Heart left ventricle (tissue), 16 donors: ENCODE data around the gene EDNRB. TPM values are rescaled to one million over a fixed set of nuclear protein-coding genes. Genes with fewer than 3 reads are reported as not detected.

ENCODE experiments used
- ATAC-seq, 4 donors: fragments of 200-7000 bp; cut with Tn5 transposase; one replicate each; pipeline ENCODE4 v1.9.1; 2020 to 2022; ENCODE audit warnings: moderate library complexity in 4 of 4, mild to moderate bottlenecking in 3 of 4, moderate number of reproducible peaks in 1 of 4
- DNase-seq, 5 donors: peaks; one replicate each; pipeline ENCODE4 v3.0.0-alpha.2; 2020
- H3K27ac ChIP-seq, 12 donors: fragments of 200-600 bp; sonication (generic) in 4 of 12; one replicate each; pipeline versions ENCODE4 v1.5.0 to v1.8.0; 2016 to 2022; ENCODE audit warnings: mild to moderate bottlenecking in 2 of 12
- H3K27me3 ChIP-seq, 9 donors: fragments of 200-600 bp; sonication (generic) in 2 of 9; one replicate each; pipeline versions ENCODE4 v1.5.1 to v1.8.0; 2016 to 2022; ENCODE audit warnings: mild to moderate bottlenecking in 3 of 9
- H3K36me3 ChIP-seq, 9 donors: fragments of 200-600 bp; sonication (generic) in 2 of 9; one replicate each; pipeline versions ENCODE4 v1.5.0 to v1.8.0; 2018 to 2022; ENCODE audit warnings: mild to moderate bottlenecking in 2 of 9
- H3K4me1 ChIP-seq, 12 donors: fragments of 200-600 bp; sonication (generic) in 4 of 12; one replicate each; pipeline versions ENCODE4 v1.5.0 to v1.8.0; 2016 to 2022; ENCODE audit warnings: mild to moderate bottlenecking in 3 of 12
- H3K4me3 ChIP-seq, 12 donors: fragments of 200-600 bp; sonication (generic) in 4 of 12; one replicate each; pipeline versions ENCODE4 v1.5.0 to v1.8.0; 2017 to 2022; ENCODE audit warnings: mild to moderate bottlenecking in 9 of 12, moderate library complexity in 4 of 12
- H3K9me3 ChIP-seq, 12 donors: fragments of 200-600 bp; sonication (generic) in 4 of 12; one replicate each; pipeline versions ENCODE4 v1.5.0 to v1.8.0; 2016 to 2022; ENCODE audit warnings: mild to moderate bottlenecking in 1 of 12
- CTCF ChIP-seq, 12 donors: fragments of 200-600 bp; sonication (generic) in 4 of 12; IDR thresholded peaks; one replicate each; pipeline versions ENCODE4 v1.5.0 to v1.8.0; 2018 to 2022; ENCODE audit warnings: antibody characterized with exemption in 12 of 12, mild to moderate bottlenecking in 5 of 12
- POLR2A ChIP-seq, 2 donors: fragments of 450-650 bp; IDR thresholded peaks; one replicate each; pipeline ENCODE4 v1.6.1; 2017; ENCODE audit warnings: antibody characterized with exemption in 2 of 2, mild to moderate bottlenecking in 2 of 2, moderate library complexity in 2 of 2
- WGBS, 4 donors: extraction: QIAGEN DNeasy Blood & Tissue Kit in 2 of 4; methylation state at CpG; one replicate each; pipeline versions ENCODE4 v1.1.5 to v1.1.7; 2013 to 2018; 5-methylcytosine and 5-hydroxymethylcytosine counted together
- intact Hi-C, 10 donors: fragments of 100-400 bp; cut with DNase I; formaldehyde crosslinking; loops; one replicate each; pipeline versions ENCODE4 v1.11.1 to v1.14.2; 2022
- polyA plus RNA-seq, 2 donors: library from polyadenylated mRNA; stranded (reverse); fragments of 200-250 nt; gene quantifications; one replicate each; pipeline ENCODE4 v1.2.3, GENCODE V29; 2013
- total RNA-seq, 9 donors: library from RNA; depleted of rRNA in 2 of 9; stranded (reverse); fragments of >200 nt in 2 of 9; fragmentation: NEBNext Ultra II Directional in 3 of 9; extraction: Animal tissue kit (Norgen Biotek cat#: 25700) in 3 of 9; gene quantifications; one replicate each; pipeline versions ENCODE4 v1.1.0 to v1.2.4, GENCODE V29; 2016 to 2023
- donor health status: ischemic (EF 13 %, LVEDD 7.1; RV severe dilation, severe dysfunction).
- donor health status: healthy with polysubstance abuse.
- donor health status: DM: no; HTN: yes; CAD: no.
- donor health status: DM: no; HTN: no; CAD: no.
- donor health status: ischemic (EF 25% LVEDD 6.9; RV normal size, moderate dysfunction).
- donor health status: ischemic (EF 25% LVEDD 5.7; RV mildly dilated, moderate dysfunction).
- donor health status: healthy.
- donor health status: DM: yes; HTN: yes; CAD: no.
- donor health status: ischemic (EF 35%, LVEDD 5.7; RV mildly dilated, moderate dysfunction).
- donor health status: nonischemic (EF 11% LVEDD 7.7; RV severe dilation, severe dysfunction).
- donor health status: DM: yes; HTN: yes; CAD: no.
- donor health status: PGD.
- donor health status: ischemic (EF 29% LVEDD 5.4; RV normal size, mild dysfunction).
- donor health status: nonischemic (EF 23%, LVEDD 6.1; RV moderate dilation, normal function).

EDNRB gene
- total and polyA plus RNA-seq, 11 donors, result 9.8 to 72.0 (median 17.9) TPM

- Histone ChIP-seq H3K4me1 (peaks cover 0 to 22% (median 0%) of the 10 kb centered on the region in 12 donors), H3K9me3 (no peaks in the 10 kb centered on the region), H3K4me3 (no peak overlapping the region), H3K27me3 (no peaks in the 10 kb centered on the region), H3K36me3 (no peaks in the 10 kb centered on the region), H3K27ac (peak overlapping the region in 2 of 12 donors; percentile 61 to 80)
- intact Hi-C loops, result no loop called here
- DNase-seq, result no peak
- TF ChIP-seq POLR2A (IDR thresholded peaks at IDR 0.05), result no peak
- TF ChIP-seq CTCF (IDR thresholded peaks at IDR 0.05), result no peak
- WGBS, 4 donors, result 41 to 56% (median 49%) methylated on average over 3 of the region's 3 CpGs
- no peak for ATAC-seq
Observed at GRCh38 chr13:77861741-77862140, 56.9 kb downstream of the EDNRB start.

GRCh38 chr13:77860507-77860981 lies 58.1 kb downstream of the EDNRB start:
- H3K27me3 ChIP-seq, result no peaks in the 10 kb centered on the region
- no peak for TF ChIP-seq POLR2A (IDR thresholded peaks at IDR 0.05)
- no peak for TF ChIP-seq CTCF (IDR thresholded peaks at IDR 0.05)
- intact Hi-C loops, result no loop called here
- no peak for DNase-seq
- 68 to 80% (median 76%) methylated on average over 1 of the region's 1 CpG for WGBS, 4 donors
- H3K36me3 ChIP-seq, result no peaks in the 10 kb centered on the region
- H3K4me1 ChIP-seq, result peaks cover 0 to 22% (median 0%) of the 10 kb centered on the region in 12 donors
- H3K9me3 ChIP-seq, result no peaks in the 10 kb centered on the region
- H3K4me3 ChIP-seq, result no peak overlapping the region
- H3K27ac ChIP-seq, result peak overlapping the region in 11 of 12 donors; percentile 22 to 80 (median 59)
- ATAC-seq, result peak in 3 of 4 donors; percentile 37 to 86 (median 59)

- peak overlapping the region in 11 of 12 donors; percentile 12 to 80 (median 59) for H3K27ac ChIP-seq
- intact Hi-C loops, result no loop called here
- H3K36me3 ChIP-seq, result no peaks in the 10 kb centered on the region
- no peaks in the 10 kb centered on the region for H3K9me3 ChIP-seq
- H3K4me1 ChIP-seq, result peaks cover 0 to 22% (median 0%) of the 10 kb centered on the region in 12 donors
- H3K27me3 ChIP-seq, result no peaks in the 10 kb centered on the region
- H3K4me3 ChIP-seq, result no peak overlapping the region
- WGBS, 4 donors, result 76 to 83% (median 80%) methylated on average over 8 of the region's 8 CpGs
- peak in 3 of 4 donors; percentile 44 to 87 (median 51) for ATAC-seq
- peak in 2 of 5 donors; percentile 20 to 45 for DNase-seq
- no peak for TF ChIP-seq POLR2A (IDR thresholded peaks at IDR 0.05)
- no peak for TF ChIP-seq CTCF (IDR thresholded peaks at IDR 0.05)
Observed at GRCh38 chr13:77859450-77859849, 59.2 kb downstream of the EDNRB start.

GRCh38 chr13:77857531-77858209 lies 61.0 kb downstream of the EDNRB start:
- DNase-seq (no peak), ATAC-seq (no peak)
- Histone ChIP-seq H3K4me1 (peaks cover 0 to 22% (median 0%) of the 10 kb centered on the region in 12 donors), H3K27ac (no peak overlapping the region), H3K36me3 (no peaks in the 10 kb centered on the region), H3K9me3 (no peaks in the 10 kb centered on the region), H3K27me3 (no peaks in the 10 kb centered on the region), H3K4me3 (no peak overlapping the region)
- TF ChIP-seq POLR2A (IDR thresholded peaks at IDR 0.05), result no peak
- no peak for TF ChIP-seq CTCF (IDR thresholded peaks at IDR 0.05)
- intact Hi-C loops, result no loop called here
